Panc1 (cell line): ENCODE data around the gene ATRN.

ENCODE experiments used
- CTCF ChIP-seq: fragments of 450-650 bp; IDR thresholded peaks from 2 replicates; pipeline ENCODE4 v1.5.1; 2017; ENCODE audit warnings: mild to moderate bottlenecking
- TCF7L2 ChIP-seq: IDR thresholded peaks from 2 replicates; pipeline ENCODE4 v1.6.1; 2011; ENCODE audit warnings: mild to moderate bottlenecking, low read depth, low read length, inconsistent platforms

- TF ChIP-seq TCF7L2, result no peak
- no peak for TF ChIP-seq CTCF
Measured at GRCh38 chr20:3648951-3649350, 178.1 kb downstream of the ATRN start.
